HG03280 (cell line): ENCODE measurements around the gene FYB1.
"Not testable (repeated sequence)": the region's sequence is repeated elsewhere in the genome, so short reads cannot be mapped to it uniquely, and the experiment has no call there.

Source experiments
- ATAC-seq: cut with Tn5 transposase; IDR thresholded peaks from one replicate; pipeline ENCODE4 v1.9.1; 2021; ENCODE audit warnings: mild to moderate bottlenecking, moderate library complexity; ENCODE audit not compliant: unreplicated experiment

Gene FYB1

GRCh38 chr5:39226558-39226957 lies 7.2 kb upstream of the FYB1 start:
- no peak for ATAC-seq

GRCh38 chr5:39226100-39226451 lies 6.7 kb upstream of the FYB1 start:
- ATAC-seq, result no peak

- ATAC-seq, result no peak
These were observed 6.2 kb upstream of the FYB1 start for GRCh38 chr5:39225405-39226099.

- no peak for ATAC-seq
These were observed 4.9 kb upstream of the FYB1 start for GRCh38 chr5:39224196-39224761.

- ATAC-seq, result no peak
These were observed 4.3 kb upstream of the FYB1 start for GRCh38 chr5:39223565-39224156.

GRCh38 chr5:39221671-39222070 lies 2.3 kb upstream of the FYB1 start:
- not testable (repeated sequence) for ATAC-seq

- no peak for ATAC-seq
These were observed 1.1 kb upstream of the FYB1 start for GRCh38 chr5:39220280-39221030.

- no peak for ATAC-seq
These were observed 621 bp downstream of the FYB1 start for GRCh38 chr5:39218482-39219402.

GRCh38 chr5:39217365-39218281 lies 1.7 kb downstream of the FYB1 start:
- no peak for ATAC-seq

- no peak for ATAC-seq
These were observed 2.7 kb downstream of the FYB1 start for GRCh38 chr5:39216631-39217030.

GRCh38 chr5:39215857-39216256 lies 3.5 kb downstream of the FYB1 start:
- no peak for ATAC-seq

- ATAC-seq, result no peak
These were observed 4.3 kb downstream of the FYB1 start for GRCh38 chr5:39214912-39215709.

- no peak for ATAC-seq
These were observed 5.7 kb downstream of the FYB1 start for GRCh38 chr5:39213447-39214207.

- ATAC-seq, result no peak
These were observed 7.6 kb downstream of the FYB1 start for GRCh38 chr5:39211773-39212172.

GRCh38 chr5:39209924-39210323 lies 9.4 kb downstream of the FYB1 start:
- ATAC-seq, result no peak

GRCh38 chr5:39208471-39208870 lies 10.9 kb downstream of the FYB1 start:
- no peak for ATAC-seq

- no peak for ATAC-seq
These were observed 11.9 kb downstream of the FYB1 start for GRCh38 chr5:39207345-39208045.
